GM20000 (cell line): ENCODE data around the gene RPL4.
"Not testable (repeated sequence)": the region's sequence is repeated elsewhere in the genome, so short reads cannot be mapped to it uniquely, and the experiment has no call there.

Experiments used
- DNase-seq: peaks from one replicate; pipeline ENCODE4 v3.0.0; 2012; ENCODE audit warnings: low spot score
- TF ChIP-seq, protein P1 (sequence below): IDR thresholded peaks from 2 replicates; pipeline ENCODE4 v1.5.1; 2012; ENCODE audit warnings: mild to moderate bottlenecking, control low read depth; ENCODE audit errors: extremely low read depth, missing control alignments

RPL4 gene

DNA sequence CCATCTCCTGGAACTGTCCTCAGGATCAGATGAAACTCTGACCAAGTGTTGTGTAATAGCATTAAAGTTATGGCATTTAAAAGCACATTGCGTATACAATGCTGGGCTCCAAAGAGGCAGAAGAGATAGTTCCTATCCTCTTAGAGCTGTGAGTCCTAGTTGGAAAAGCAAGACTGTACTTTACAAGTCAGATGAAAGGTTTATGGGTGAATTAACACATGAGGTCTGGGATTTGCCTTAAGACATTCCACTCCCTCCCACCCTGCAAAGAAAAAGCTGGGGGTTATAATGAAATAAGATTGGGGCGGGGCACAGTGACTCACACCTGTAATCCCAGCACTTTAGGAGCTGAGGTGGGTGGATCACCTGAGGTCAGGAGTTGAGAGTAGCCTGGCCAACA is 42.7 kb downstream of the RPL4 start:
- DNase-seq: no peak
- TF ChIP-seq, protein P1, sequence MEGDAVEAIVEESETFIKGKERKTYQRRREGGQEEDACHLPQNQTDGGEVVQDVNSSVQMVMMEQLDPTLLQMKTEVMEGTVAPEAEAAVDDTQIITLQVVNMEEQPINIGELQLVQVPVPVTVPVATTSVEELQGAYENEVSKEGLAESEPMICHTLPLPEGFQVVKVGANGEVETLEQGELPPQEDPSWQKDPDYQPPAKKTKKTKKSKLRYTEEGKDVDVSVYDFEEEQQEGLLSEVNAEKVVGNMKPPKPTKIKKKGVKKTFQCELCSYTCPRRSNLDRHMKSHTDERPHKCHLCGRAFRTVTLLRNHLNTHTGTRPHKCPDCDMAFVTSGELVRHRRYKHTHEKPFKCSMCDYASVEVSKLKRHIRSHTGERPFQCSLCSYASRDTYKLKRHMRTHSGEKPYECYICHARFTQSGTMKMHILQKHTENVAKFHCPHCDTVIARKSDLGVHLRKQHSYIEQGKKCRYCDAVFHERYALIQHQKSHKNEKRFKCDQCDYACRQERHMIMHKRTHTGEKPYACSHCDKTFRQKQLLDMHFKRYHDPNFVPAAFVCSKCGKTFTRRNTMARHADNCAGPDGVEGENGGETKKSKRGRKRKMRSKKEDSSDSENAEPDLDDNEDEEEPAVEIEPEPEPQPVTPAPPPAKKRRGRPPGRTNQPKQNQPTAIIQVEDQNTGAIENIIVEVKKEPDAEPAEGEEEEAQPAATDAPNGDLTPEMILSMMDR: no peak

DNA sequence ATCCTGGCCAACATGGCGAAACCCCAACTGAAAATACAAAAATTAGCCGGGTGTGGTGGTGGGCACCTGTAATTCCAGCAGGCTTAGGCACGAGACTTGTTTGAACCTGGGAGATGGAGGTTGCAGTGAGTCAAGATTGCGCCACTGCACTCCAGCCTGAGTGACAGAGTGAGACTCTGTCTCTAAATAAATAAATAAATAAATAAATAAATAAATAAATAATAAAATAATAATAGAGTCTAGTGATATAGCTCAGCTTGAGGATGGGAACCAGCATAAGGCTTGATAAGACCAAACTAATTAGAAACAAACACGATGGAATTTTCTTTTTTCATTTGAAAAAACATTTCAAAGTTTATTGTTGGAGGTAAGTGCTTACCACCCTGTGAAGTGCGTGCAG is 43.4 kb downstream of the RPL4 start:
- DNase-seq: not testable (repeated sequence)

DNA sequence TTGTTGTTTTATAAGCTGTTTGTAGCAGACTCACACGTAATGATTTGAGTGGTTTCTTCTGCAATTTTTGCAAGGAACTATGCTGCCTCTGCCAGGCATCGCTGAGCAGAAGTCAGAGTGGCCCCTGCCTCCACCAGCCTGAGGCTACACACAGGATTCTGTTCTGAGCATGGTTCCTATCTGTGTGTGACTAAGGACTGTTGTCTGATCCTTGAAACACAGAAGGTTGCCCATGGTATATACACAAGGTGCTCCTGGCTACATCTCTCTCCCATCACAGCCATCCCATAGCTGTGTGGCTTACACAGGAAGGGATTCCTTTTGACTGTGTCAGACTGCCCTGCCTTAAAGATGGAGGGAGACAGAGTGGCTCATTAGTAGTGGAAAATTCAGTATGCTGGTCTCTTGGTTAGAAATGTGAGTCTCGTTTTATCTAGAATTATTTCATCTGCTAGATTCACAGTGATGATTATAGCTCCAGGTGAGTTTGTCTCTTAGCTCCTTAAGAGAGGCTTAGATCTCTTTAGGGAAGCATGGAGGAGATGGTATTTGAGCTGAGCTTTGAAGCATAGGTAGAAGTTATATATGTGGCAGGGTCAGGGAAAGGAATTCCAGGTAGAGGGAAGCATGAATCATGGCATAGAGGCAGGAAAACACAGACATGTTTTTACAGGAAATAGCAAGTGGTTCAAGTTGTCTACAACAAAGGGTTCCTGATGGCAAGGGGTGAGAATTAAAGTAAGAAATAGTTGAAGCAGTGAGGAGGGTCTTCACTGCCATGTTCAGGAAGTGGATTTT is 44.6 kb downstream of the RPL4 start:
- no peak for DNase-seq
- TF ChIP-seq, protein P1: no peak

- no peak for DNase-seq
- TF ChIP-seq, protein P1: no peak
These were observed 48.4 kb downstream of the RPL4 start for GRCh38 chr15:66456211-66456610.

GRCh38 chr15:66454143-66454542 is 50.5 kb downstream of the RPL4 start:
- DNase-seq: no peak
- TF ChIP-seq, protein P1: no peak

DNA sequence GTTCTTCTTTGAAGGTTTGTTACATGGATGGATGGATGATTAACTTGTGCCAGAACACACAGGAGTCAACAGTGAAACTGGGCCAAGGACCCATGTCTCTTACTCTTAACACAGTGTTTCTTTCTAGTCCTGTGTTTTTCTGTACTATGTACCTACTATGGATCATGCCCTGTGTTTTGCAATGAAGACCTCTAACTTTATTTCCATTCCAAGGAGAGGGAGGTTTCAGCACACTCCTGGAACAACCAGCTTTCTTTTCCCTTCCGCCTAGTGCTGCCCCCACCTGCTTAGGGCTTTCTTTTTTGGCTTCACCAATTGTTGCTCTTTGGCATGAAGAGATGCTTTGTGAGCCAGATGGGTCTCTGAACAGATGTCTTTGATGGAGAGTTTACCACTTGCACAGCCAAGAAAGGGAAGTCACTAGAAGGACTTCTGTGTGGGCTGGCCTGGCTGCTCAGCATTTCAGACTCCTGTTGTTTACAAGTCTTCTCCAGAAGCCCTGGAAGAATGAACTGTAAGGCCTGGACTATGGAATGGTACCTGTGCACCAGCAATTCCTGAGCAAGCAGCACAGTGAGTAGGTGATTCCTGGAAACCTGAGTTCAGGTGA is 51.6 kb downstream of the RPL4 start:
- DNase-seq: no peak
- TF ChIP-seq, protein P1: peak; percentile 2

GRCh38 chr15:66452420-66452819 is 52.2 kb downstream of the RPL4 start:
- TF ChIP-seq, protein P1: no peak
- no peak for DNase-seq
